Central memory CD4-positive, alpha-beta T cell (primary cell): ENCODE results near the gene ERLIN1.
"Not testable (repeated sequence)": the region's sequence is repeated elsewhere in the genome, so short reads cannot be mapped to it uniquely, and the experiment has no call there.

Source experiments
- DNase-seq: peaks from one replicate; pipeline ENCODE4 v3.0.0; 2022

Gene ERLIN1

DNA sequence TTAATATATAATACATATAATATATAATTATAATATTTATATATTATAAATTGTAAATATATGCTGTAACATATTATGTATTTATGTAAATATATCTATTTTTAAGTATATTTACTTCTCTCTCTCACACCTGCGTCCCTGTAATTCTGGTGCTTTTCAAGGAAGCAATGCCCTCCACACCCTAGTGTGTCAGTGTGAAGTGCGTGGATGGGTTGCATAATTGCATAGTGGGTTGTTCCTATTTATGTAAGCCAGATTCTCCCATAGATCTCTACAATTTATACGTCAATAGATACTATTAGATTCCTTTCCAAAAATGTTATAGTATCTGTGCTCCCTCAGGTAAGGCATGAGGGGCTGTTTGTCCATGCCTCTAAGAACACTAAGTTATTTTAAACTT is 54.3 kb downstream of the ERLIN1 start:
- no peak for DNase-seq

DNA sequence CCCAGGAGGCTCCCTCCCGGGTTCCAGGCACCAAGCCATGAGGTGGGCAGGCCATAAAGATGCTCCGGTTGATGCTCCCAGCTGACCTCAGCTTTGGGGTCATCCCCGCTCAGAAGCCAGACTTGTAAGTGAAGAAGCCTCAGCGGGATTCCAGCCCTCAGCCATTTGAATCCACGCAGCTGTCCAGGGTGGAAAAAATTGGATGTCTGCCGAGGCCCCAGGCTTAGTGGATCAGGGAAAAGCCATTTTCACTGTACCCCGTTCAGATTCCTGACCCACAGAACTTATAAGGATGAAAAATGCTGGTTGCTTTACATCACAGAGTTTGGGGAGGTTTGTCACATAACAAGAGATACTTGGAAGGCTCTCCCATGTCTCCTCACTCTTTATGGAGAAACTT is 55.0 kb downstream of the ERLIN1 start:
- no peak for DNase-seq

GRCh38 chr10:100129424-100129823 is 56.4 kb downstream of the ERLIN1 start:
- DNase-seq, result no peak

DNA sequence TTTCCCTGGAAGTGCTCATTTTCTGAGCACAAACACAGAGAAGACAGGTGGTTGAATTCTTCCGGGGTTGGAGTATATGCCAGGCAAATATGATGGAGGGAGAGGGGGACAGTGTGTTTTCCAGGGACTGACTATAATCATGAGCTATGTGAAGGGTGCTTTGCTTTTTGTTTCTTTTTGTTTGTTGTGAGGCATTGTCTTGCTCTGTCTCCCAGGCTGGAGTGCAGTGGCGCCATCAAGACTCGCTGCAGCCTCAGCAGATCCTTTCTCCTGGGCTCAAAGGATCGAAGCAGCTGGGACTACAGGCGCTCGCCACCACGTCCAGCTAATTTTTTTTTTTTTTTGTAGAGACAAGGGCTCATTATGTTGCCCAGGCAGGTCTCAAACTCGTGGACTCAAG is 56.9 kb downstream of the ERLIN1 start:
- no peak for DNase-seq

DNA sequence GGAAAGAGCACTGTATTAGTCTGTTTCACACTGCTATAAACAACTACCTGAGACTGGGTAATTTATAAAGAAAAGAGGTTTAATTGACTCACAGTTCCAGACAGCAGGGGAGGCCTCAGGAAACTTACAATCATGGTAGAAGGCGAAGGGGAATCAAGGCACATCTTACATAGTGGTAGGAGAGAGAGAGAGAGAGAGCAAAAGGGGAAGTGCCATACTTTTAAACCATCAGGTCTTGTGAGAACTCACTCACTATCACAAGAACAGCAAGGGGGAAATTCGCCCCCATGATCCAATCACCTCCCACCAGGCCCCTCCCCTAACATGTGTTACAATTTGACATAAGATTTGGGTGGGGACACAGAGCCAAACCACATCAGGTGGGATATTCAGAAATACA is 60.5 kb downstream of the ERLIN1 start:
- DNase-seq, result not testable (repeated sequence)

- DNase-seq, result no peak
Measured at GRCh38 chr10:100124097-100124496, 61.7 kb downstream of the ERLIN1 start.

DNA sequence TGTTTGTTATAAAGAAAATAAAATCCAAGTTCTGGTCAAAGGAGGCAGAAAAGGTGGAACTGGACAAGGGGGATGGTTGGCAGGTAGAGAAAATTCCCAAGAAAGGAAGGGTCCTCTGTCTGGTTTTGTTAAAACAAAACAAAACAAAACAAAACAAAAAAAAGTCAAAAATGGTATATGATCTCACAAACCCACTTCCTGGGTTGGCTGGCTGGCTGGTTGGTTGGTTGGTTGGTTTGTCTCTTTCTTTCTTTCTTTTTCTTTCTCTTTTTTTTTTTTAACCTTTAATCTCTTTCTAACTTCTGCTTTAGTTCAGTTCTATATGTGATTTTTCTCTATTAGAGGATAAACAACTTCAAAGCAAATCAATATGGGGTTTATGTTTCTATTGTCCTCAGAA is 63.0 kb downstream of the ERLIN1 start:
- no peak for DNase-seq

DNA sequence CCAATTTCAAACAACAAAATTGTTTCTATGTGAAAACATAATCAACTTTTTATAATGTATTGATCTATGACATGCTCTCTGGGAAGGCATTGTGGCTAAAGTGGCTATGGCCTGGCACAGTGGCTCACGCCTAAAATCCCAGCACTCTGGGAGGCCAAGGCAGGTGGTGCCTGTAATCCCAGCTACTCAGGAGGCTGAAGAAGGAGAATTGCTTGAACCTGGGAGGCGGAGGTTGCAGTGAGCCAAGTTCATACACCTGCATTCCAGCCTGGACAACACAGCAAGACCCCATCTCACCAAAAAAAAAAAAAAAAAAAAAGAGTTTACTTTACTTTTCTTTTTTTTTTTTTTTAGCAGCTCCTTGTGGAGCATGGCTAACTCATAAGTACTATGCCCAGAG is 65.3 kb downstream of the ERLIN1 start:
- no peak for DNase-seq

- no peak for DNase-seq
Measured at GRCh38 chr10:100119726-100120125, 66.1 kb downstream of the ERLIN1 start.

GRCh38 chr10:100114976-100115770 is 70.7 kb downstream of the ERLIN1 start:
- DNase-seq, result no peak

GRCh38 chr10:100114460-100114859 is 71.4 kb downstream of the ERLIN1 start:
- no peak for DNase-seq

DNA sequence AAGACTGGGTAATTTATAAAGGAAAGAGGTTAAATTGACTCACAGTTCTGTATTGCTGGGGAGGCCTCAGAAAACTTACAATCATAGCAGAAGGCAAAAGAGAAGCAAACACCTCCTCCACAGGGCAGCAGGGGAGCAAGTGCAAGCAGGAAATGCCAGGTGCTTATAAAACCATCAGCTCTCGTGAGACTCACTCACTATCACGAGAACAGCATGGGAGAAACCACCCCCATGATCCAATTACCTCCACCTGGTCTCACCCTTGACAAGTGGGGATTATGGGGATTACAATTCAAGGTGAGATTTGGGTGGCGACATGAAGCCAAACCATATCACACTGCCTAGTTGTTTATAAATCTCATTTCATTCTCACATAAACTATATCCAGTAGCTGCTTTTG is 76.2 kb downstream of the ERLIN1 start:
- DNase-seq, result no peak

DNA sequence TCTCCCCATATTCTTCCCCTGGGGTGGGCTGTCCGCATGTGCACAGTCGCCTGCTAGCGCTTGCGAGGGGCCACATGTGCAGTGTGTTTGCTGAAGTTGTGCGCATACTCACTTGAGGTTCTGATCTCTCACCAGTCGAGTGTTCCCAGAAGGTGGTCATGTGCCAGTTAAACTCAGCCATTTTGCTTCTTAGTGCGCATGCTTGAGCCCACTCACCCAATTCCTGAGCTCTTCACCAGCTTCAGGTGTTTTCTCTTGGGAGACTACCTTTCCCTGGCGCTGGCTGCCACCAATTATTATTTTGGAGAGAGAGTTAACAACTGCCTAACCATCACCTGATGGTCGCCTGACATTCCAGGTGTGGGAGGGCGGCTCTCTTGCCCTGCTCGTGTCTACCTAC is 79.0 kb downstream of the ERLIN1 start:
- no peak for DNase-seq

- DNase-seq, result no peak
Measured at GRCh38 chr10:100104300-100104699, 81.5 kb downstream of the ERLIN1 start.

DNA sequence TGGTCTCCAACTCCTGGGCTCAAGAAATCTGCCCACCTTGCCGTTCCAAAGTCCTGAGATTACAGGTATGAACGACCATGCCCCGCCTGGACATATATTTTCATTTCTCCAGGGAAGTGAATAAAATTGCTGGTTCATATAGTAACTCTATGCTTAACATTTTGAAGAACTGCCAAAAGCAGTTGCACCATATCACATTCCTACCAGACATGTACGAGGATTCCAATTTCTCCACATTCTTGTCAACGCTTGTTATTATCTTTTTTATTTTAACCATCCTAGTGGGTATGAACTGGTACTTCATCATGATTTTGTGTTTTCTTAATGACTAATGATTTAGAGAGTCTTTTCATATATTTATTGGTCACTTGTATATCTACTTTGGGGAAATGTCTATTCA is 82.2 kb downstream of the ERLIN1 start:
- no peak for DNase-seq

DNA sequence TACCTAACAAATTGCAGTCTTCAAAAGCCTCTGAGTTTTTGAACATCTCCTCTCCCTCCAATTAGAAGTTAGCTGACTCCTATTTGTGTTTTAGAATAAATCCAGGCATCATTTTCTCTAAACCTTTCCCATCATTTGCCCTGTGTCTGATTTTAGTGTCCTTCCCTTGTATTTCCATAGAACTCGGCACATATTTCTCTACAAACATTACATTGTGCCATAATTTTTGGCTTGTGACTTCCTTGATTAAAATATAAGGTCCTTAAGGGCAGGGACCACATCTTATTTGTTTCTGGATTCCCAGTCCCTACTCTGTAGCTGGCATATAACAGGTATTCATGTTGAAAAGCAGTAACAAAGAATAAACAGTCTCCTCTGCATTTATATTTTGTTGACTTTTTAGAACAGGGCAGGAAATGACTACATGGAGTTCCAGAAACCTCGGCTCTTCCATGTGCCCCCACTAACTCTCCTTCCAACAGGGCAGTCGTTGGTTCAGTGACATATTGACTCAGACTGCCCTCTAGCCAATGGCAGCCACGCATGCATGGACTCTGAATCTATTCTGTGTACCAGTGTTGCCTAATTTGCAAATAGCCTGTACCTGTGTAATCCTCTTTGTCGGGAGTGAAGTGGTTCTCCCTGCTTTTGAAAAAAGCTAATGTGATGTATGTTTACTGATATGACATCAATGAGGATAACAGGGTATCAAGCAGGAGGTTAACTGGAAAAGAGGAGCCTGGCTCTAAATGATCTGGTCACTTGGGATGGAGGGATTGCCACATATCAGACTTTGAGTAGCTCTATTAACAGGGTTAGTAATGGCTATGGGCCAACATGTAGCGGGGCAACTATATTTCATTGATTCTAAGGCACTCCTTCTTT is 84.4 kb downstream of the ERLIN1 start:
- no peak for DNase-seq

DNA sequence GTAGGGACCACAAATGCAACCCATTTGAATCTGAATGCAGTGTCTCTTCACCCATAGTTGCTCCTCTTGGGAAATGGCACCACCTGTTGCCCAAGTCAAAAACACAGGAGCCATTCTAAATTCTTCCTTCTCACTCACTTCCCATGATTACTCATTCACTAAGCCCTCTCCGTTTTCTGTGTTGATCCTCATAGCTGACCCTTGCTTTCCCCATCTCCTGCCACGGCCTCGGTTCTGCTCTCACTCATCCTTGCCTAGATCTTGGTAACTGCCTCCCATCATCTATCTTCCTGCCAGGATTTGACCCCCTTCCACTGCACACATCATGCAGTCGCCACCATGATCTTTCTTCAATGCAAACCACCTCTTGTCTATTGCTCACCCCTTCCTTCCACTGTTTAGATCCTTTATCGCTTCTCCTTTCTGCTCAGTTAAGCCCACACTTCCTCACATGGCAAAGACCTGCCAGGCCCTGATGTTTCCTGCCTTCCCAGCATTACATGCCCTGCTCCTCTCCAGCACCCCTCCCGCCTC is 85.1 kb downstream of the ERLIN1 start:
- DNase-seq, result no peak
